HG03025 (cell line): Measurements from ENCODE around the gene GLRA3.
"Not testable (repeated sequence)": the region's sequence is repeated elsewhere in the genome, so short reads cannot be mapped to it uniquely, and the experiment has no call there.

Source experiments
- ATAC-seq: cut with Tn5 transposase; IDR thresholded peaks from one replicate; pipeline ENCODE4 v1.9.1; 2021; ENCODE audit warnings: mild to moderate bottlenecking, moderate library complexity; ENCODE audit not compliant: unreplicated experiment, low FRiP score

GLRA3 gene

DNA sequence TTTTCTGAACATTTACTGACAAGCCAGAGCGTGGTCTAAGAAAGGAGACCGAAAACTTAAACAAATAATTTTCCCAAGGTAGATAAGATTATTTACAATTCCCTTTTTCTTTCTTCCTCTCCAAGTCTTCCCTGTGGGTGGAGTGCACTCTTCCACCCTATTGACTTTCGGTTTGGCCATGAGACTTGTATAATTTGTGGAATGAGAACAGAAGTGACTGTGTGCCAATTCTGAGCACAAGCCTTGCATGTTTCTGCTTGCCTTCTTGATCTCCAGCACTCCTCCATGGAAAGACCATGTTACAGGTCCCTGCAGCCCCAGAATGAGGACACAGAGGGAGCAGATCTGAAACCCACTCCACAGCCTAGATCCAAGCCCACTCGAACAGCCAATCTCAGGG, 156.8 kb downstream of the GLRA3 start:
- no peak for ATAC-seq

DNA sequence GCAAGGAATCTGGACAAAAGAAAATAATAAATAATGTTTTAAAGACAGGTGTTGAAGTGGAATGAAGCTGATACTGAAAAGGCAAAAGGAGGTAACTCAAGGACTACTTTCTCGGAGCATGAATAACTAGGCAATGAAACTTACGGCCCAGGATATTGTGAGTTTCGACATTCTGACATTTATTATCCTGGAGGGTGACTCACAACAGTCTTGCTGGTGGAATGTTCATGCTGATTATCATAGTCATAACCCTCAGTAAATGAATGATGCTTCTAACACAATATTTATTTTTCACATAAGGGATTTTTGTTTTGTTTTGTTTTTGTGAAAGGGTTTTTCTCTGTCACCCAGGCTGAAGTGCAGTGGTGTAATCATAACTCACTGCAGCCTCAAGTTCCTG, 159.8 kb downstream of the GLRA3 start:
- ATAC-seq: no peak

DNA sequence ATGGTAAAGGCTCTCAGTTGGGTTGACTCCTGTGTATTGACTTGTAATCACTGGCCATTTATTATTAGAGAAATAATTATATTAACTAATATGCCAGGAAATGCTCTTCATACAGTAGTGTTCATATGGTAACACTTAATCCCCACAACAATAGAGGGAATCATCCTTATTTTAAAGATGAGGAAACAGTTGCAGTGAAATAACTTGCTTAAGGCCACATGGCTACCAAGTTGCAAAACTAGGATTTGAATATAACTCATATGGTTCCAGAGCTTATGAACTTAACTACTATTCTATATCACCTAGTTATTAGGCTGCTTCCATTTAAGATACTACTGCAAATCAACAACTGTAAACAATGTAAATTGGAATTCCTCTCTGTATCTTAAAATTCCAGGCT, 163.2 kb downstream of the GLRA3 start:
- ATAC-seq: no peak

- no peak for ATAC-seq
Observed at GRCh38 chr4:174663216-174663615, 165.8 kb downstream of the GLRA3 start.

DNA sequence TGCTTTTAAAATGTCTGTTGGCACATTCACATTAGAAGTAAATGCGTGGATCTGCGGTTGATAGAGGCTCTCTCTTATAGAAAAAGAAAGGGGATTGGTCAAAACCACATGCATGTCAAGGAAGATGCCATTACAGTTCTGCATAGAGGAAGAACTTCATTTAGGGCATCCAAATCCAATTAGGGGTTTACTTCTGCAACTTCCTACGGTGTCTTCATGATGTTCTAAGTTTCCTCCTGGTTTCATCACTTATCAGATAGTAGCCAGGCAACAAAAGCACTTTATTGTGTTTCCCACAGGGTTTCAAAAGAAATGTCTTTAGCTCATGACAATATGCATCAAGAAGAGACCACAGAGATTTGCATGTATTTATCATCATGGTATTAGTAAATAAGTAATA, 170.8 kb downstream of the GLRA3 start:
- ATAC-seq: no peak

- ATAC-seq: no peak
Observed at GRCh38 chr4:174657472-174657871, 171.6 kb downstream of the GLRA3 start.

- ATAC-seq: no peak
Observed at GRCh38 chr4:174654634-174655033, 174.4 kb downstream of the GLRA3 start.

- ATAC-seq: no peak
Observed at GRCh38 chr4:174650711-174651355, 178.2 kb downstream of the GLRA3 start.

DNA sequence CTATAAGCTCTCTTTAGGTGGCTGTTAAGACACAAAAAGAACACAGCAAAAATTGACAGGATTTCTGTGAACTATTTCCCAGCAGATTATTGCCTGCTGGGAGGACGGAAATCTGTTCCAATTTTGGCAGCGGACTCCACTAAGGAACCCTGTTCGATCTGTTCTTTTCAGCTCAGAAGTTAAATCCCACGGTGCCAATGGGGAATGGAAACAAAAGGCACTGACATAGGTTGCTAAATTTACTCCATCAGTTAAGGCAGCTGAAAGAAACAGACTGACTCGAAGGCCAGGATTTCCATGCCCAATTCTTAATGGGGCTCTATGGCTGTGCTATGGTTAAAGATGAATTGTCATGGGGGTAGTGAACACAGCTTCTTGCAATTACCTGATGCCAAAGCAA, 180.2 kb downstream of the GLRA3 start:
- ATAC-seq: no peak

- no peak for ATAC-seq
Observed at GRCh38 chr4:174646326-174646725, 182.7 kb downstream of the GLRA3 start.

DNA sequence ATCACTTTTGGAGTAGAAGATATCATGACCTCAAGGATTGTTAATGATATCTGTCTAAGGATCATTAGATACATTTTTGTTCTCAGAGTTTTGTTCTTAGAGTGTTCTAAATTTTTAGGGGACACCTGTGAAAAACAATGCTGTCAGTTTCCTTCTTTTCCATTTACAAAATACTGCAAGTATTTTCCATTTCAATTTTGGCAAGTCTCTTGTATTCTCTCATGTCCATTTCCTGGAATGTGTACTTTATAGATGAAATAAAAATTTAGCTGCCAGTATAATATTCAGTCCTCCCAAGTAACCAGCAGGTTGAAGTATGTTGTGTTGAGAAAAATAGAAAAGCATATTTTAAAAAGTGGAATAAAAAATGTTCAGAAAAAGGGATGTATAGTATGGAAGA, 188.9 kb downstream of the GLRA3 start:
- no peak for ATAC-seq

GRCh38 chr4:174635732-174636131, 193.3 kb downstream of the GLRA3 start:
- no peak for ATAC-seq

DNA sequence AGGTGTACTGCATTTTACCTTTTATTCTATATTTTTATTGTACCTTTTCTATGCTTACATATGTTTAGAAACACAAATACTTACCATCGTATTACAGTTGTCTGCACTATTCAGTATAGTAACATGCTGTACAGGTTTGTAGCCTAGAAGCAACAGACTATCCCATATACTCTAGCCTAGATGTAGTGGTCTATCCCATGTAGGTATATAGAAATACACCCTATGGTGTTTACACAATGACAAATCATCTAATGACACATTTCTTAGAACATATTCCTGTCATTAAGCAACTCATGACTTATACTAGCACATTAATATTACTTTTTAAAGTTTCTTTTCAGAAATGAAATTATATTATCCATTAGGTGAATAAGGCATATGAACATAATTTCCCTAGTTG, 195.6 kb downstream of the GLRA3 start:
- no peak for ATAC-seq

DNA sequence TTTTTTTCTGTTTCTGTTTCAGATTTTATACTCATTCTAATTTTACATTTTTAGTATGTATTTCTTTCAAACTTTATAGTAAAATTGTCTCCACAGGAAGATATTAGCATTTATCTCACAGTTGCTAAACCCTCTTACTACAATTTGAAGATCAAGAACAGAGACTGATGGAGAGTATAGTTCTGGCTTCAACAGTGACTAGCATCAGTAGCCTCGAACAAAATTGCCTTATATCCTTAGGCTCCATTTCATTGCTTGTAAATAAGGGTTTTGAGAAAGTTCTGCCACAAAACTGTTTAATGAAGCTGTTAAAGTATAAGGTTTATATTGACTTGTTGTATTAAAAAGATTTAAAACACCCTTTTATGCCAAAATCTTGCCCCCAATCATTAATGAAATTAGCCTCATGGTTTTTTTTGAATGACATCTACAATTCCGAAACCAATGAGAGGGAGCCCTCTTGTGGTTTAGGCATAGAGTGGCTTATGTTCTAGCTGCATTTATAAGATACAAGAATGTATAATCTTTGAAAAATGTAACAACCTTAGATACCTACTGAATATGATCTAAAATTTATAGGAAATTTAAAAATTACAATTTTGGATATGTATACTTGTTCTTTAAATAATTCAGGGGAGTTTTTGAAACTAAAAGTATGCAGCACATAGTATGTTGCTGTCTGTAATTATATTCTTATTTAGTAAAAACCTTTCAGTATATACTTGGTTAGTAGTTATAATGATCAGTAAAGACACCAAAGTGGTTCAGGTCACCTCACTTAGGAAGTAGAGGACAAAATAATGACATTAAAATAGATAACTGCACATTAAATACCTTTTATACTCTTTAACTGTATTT, 196.9 kb downstream of the GLRA3 start:
- no peak for ATAC-seq

DNA sequence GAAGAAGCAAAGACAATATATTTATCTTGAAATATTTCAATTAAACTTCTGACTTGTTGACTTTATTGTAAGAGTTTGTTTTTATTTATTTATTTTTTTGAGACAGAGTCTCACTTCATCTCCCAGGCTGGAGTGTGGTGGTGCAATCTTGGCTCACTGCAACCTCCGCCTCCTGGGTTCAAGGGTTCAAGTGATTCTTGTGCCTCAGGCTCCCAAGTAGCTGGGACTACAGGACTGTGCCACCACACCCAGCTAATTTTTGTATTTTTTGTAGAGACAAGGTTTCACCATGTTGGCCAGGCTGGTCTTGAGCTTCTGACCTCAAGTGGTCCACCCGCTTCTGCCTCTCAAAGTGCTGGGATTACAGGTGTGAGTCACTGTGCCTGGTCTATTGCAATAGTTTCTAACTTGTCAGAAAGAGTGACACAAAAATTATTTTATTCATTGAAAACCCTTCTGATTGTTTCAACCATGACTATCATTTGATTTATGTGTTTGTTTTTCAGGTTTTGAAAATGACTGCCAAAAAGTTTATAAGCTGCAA, 199.1 kb downstream of the GLRA3 start:
- not testable (repeated sequence) for ATAC-seq

- no peak for ATAC-seq
Observed at GRCh38 chr4:174629265-174629664, 199.8 kb downstream of the GLRA3 start.

- ATAC-seq: no peak
Observed at GRCh38 chr4:174628191-174628590, 200.9 kb downstream of the GLRA3 start.

DNA sequence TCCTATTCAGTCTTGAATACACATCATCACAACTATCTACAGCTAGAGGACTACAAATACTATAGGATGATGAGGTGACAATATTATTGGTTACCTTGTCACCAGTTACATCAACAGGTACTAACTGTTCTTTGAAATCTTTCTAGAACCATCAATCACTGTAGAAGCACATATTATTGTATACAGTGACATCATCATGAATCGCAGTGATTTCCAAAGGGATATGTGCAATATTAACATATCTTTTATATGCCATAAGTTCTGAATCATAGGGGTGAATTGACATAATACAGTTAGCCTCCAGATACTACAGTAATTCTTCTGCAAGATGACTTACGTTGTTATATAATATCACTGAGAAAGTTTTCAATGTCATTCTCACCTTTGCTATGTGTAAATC, 201.6 kb downstream of the GLRA3 start:
- ATAC-seq: no peak

DNA sequence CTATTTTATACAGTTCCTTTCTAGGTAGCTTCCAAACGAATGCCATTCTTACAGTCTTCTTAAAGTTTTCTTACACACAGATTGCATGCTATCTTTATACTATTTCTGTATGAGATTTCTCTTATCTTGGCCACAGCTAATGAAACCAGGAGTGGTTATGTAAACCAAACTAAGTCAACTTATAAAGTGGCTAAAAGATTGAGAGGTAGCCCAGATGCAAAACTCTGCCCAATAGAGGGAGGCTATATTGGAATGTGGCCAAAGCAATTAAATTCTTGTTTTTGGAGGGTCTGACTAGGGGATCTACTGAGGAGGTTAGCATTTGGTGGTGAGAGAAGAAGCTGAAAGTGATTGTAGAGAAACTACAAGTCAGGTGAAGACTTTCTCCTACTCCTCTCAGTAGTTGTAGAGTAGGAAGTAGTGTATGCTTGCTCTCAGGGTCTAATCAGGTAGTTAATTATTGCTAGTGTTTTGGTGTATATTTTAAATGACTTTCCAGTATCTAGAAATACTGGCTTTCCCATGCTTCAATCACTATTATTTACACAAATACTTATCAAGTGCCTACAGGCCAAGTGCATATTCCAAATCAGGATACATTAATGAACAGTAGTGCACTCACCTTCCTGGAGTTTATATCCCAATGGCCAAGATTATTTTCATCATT, 202.6 kb downstream of the GLRA3 start:
- ATAC-seq: no peak

DNA sequence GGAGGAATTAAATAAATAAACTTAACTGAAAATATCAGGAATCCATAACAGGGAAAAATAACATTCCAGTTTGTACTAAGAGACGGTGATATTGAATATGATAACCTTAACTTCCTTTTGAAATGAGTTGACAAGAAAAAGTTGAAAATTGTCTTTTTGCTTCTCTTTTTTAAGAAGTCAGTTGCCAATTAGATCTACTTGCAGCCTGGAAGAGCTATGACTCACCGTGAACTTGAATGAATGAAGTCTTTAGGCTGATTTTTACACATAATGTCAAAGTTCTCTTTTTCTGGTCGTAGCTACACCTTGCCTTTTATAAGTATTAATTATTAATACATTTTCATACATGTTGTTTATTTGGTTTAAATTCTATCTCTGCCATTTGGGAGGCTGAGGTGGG, 212.4 kb downstream of the GLRA3 start:
- ATAC-seq: no peak

GRCh38 chr4:174613979-174614378, 215.1 kb downstream of the GLRA3 start:
- no peak for ATAC-seq
